Uterus (tissue), 4 donors: ENCODE results near the gene SPIRE1. TPM values are rescaled to one million over a fixed set of nuclear protein-coding genes. Genes with fewer than 3 reads are reported as not detected.
A peak's percentile ranks its signal among the peaks of the same experiment; 100 is the strongest.

ENCODE experiments used
- DNase-seq, 2 donors: peaks; one replicate each; pipeline ENCODE4 v3.0.0-alpha.2; 2019 to 2020
- H3K27ac ChIP-seq, 2 donors: fragments of 200-600 bp; sonication (generic); 1 replicate in 1 of 2; 2 replicates in 1 of 2; pipeline ENCODE4 v1.5.1; 2016 to 2018
- H3K27me3 ChIP-seq, 2 donors: fragments of 200-600 bp; sonication (generic); one replicate each; pipeline ENCODE4 v1.5.1; 2018 to 2019; ENCODE audit warnings: control low read depth in 1 of 2
- H3K36me3 ChIP-seq, 2 donors: fragments of 200-600 bp; sonication (generic); one replicate each; pipeline ENCODE4 v1.5.1; 2019; ENCODE audit warnings: control low read depth in 1 of 2
- H3K4me1 ChIP-seq, 2 donors: fragments of 200-600 bp; sonication (generic); one replicate each; pipeline ENCODE4 v1.5.1; 2018 to 2019; ENCODE audit warnings: control low read depth in 1 of 2
- H3K4me3 ChIP-seq, 2 donors: fragments of 200-600 bp; sonication (generic); 1 replicate in 1 of 2; 2 replicates in 1 of 2; pipeline ENCODE4 v1.5.1; 2018 to 2019; ENCODE audit warnings: mild to moderate bottlenecking in 1 of 2
- H3K9me3 ChIP-seq, 2 donors: fragments of 200-600 bp; sonication (generic); one replicate each; pipeline ENCODE4 v1.5.1; 2019; ENCODE audit warnings: control low read depth in 1 of 2
- POLR2A ChIP-seq, 2 donors: fragments of 450-650 bp; IDR thresholded peaks; one replicate each; pipeline ENCODE4 v1.6.1; 2016; ENCODE audit warnings: antibody characterized with exemption in 2 of 2, mild to moderate bottlenecking in 1 of 2, moderate library complexity in 1 of 2
- intact Hi-C: fragments of 100-400 bp; cut with DNase I; formaldehyde crosslinking; loops from one replicate; pipeline ENCODE4 v1.15.1; 2023; ENCODE audit warnings: low total_unique reads
- total RNA-seq, 4 donors: library from RNA; depleted of rRNA in 3 of 4; stranded (reverse); fragments of >200 nt in 3 of 4; gene quantifications; one replicate each; pipeline versions ENCODE4 v1.1.0 to v1.2.4, GENCODE V29; 2014 to 2023
- TF ChIP-seq, protein P1 (sequence below), 4 experiments: fragments of 200-600 bp in 2 of 4; fragments of 450-650 bp in 2 of 4; sonication (generic) in 2 of 4; IDR thresholded peaks; one replicate each; pipeline ENCODE4 v1.5.1; 2016 to 2019; ENCODE audit warnings: antibody characterized with exemption in 4 of 4, mild to moderate bottlenecking in 2 of 4, moderate library complexity in 1 of 4
- donor health status: DM: yes; HTN: yes; CAD: no.

SPIRE1 gene
- total RNA-seq, 4 donors from 2014 or later: 12.9 to 78.1 (median 27.5) TPM

DNA sequence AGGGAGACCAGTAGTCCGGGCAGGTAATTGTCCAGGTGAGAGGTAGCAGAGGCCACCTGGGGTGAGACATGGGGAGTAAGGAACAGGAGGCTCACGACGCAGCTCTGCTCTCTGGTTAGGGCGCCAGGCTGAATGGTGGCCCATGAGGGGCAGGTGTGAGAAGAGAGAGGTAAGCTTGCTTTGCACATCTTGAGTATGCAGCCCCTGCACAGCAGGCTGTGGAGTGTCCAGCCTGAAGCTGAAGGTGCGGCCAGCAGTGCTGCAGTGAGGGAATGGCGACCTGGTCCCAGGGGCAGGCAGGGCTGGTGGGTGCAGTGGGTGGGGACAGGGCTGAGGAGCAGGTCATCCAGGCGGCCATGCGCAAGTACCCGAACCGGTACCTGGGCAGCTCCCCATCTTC, 234.5 kb downstream of the SPIRE1 start:
- Histone ChIP-seq H3K4me3 (no peak overlapping the region), H3K4me1 (peaks cover 0 to 4% of the 10 kb centered on the region in 2 donors), H3K9me3 (no peaks in the 10 kb centered on the region), H3K27me3 (no peaks in the 10 kb centered on the region), H3K27ac (no peak overlapping the region), H3K36me3 (no peaks in the 10 kb centered on the region)
- DNase-seq: no peak
- TF ChIP-seq POLR2A (IDR thresholded peaks at IDR 0.05): no peak
- TF ChIP-seq, protein P1, sequence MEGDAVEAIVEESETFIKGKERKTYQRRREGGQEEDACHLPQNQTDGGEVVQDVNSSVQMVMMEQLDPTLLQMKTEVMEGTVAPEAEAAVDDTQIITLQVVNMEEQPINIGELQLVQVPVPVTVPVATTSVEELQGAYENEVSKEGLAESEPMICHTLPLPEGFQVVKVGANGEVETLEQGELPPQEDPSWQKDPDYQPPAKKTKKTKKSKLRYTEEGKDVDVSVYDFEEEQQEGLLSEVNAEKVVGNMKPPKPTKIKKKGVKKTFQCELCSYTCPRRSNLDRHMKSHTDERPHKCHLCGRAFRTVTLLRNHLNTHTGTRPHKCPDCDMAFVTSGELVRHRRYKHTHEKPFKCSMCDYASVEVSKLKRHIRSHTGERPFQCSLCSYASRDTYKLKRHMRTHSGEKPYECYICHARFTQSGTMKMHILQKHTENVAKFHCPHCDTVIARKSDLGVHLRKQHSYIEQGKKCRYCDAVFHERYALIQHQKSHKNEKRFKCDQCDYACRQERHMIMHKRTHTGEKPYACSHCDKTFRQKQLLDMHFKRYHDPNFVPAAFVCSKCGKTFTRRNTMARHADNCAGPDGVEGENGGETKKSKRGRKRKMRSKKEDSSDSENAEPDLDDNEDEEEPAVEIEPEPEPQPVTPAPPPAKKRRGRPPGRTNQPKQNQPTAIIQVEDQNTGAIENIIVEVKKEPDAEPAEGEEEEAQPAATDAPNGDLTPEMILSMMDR (IDR thresholded peaks at IDR 0.05): no peak
- intact Hi-C loops: no loop called here

DNA sequence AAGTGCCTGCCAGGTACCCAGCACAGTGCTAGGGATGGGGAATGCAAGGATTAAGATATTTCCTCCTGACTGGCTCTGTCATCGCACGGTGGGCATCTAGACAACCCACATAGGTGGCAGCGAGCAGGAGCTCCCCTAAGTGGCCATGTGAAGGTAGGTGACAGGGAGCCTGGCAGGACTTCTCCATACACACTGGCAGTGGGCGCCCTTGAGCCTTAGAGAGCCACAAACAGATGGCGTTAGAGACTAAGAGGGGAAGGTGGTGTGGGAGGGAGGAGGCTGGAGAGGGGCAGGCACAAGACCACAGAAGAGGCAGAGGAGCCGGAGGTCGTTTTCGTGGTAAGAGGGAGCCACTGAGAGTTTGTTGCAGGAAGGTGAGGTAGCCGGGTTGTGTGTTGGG, 235.0 kb downstream of the SPIRE1 start:
- Histone ChIP-seq H3K36me3 (no peaks in the 10 kb centered on the region), H3K9me3 (no peaks in the 10 kb centered on the region), H3K27ac (no peak overlapping the region), H3K4me3 (no peak overlapping the region), H3K27me3 (no peaks in the 10 kb centered on the region), H3K4me1 (peaks cover 0 to 4% of the 10 kb centered on the region in 2 donors)
- no peak for TF ChIP-seq POLR2A (IDR thresholded peaks at IDR 0.05)
- TF ChIP-seq, protein P1 (IDR thresholded peaks at IDR 0.05): no peak
- DNase-seq: no peak
- intact Hi-C loops: no loop called here

DNA sequence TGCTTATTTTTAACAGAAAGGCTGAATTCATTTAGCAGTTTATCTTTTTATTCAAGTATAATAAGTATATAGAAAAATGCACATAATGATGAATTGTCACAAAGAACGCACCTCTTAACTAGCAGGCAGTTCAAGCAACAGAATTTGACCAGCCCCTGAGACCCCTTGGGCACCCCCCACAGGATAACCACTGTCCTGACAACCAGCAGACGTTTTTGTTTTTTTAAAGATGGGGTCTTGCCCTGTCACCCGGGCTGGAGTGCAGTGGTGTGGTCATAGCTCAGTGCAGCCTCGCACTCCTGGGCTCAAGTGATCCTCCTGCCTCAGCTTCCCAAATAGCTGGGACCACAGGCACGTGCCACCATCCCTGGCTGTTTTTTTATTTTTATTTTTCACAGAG, 236.2 kb downstream of the SPIRE1 start:
- Histone ChIP-seq H3K27me3 (no peaks in the 10 kb centered on the region), H3K27ac (no peak overlapping the region), H3K4me3 (no peak overlapping the region), H3K9me3 (no peaks in the 10 kb centered on the region), H3K36me3 (no peaks in the 10 kb centered on the region), H3K4me1 (peaks cover 0 to 4% of the 10 kb centered on the region in 2 donors)
- DNase-seq: no peak
- no peak for TF ChIP-seq POLR2A (IDR thresholded peaks at IDR 0.05)
- TF ChIP-seq, protein P1 (IDR thresholded peaks at IDR 0.05): no peak
- intact Hi-C loops: no loop called here

DNA sequence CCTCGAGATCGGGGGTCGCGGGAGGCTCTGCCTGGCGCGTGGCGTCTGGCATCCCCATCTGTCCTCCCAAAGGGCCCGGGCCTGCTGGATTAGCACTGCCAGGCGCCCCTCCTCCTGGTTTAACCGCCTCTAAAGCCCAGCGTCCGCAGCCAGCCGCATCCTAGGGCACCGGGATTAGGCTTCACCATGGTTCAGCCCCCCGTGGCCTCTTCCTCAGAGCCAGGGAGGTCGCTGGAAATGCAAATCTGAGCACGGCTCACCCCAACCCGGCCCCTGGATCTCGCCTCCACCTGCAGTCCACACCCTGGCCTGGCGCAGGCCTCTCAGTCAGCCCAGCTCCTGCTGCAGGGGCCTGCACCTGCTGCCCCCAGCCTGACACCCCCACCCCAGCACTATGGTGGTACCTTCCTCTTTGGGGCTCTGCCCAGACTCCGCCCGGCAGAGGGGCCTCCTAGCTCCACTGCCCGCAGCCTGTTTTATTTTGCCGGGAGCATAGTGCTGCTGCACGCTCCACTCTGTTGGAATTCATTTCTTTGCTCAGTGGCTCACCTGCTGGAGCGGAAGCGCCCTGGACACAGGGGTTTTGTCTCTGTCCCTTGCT, 237.0 kb downstream of the SPIRE1 start:
- no peaks in the 10 kb centered on the region for H3K36me3 ChIP-seq
- peak overlapping the region in 1 of 2 donors; percentile 65 for H3K27ac ChIP-seq
- H3K4me1 ChIP-seq: peaks cover 0 to 4% of the 10 kb centered on the region in 2 donors
- intact Hi-C loops: no loop called here
- DNase-seq: peak in 1 of 2 donors; percentile 27
- no peaks in the 10 kb centered on the region for H3K27me3 ChIP-seq
- TF ChIP-seq POLR2A (IDR thresholded peaks at IDR 0.05): no peak
- TF ChIP-seq, protein P1 (IDR thresholded peaks at IDR 0.05): no peak
- H3K9me3 ChIP-seq: no peaks in the 10 kb centered on the region
- peak overlapping the region; percentile 41 to 51 for H3K4me3 ChIP-seq

DNA sequence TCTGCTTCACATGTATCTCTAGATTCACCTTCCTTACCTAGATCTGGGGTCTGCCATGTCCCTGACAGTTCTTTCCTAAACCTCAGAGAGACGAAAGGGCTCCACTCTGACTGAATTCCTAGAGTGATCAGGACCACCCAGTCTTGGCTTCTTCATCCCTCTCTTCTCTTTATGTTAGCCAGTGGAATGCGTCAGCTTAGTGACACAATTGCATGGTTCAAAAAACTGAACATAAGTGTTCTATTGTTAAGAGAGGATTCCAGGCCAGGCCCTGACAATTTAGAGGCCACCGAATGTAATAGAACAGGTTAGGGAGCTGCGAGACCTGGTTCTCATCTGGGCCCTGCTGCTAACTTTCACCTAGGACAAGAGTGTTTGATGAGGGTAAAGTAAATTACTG, 240.2 kb downstream of the SPIRE1 start:
- no peak overlapping the region for H3K27ac ChIP-seq
- H3K27me3 ChIP-seq: no peaks in the 10 kb centered on the region
- no peak for TF ChIP-seq POLR2A (IDR thresholded peaks at IDR 0.05)
- TF ChIP-seq, protein P1 (IDR thresholded peaks at IDR 0.05): no peak
- intact Hi-C loops: no loop called here
- H3K4me1 ChIP-seq: peaks cover 0 to 4% of the 10 kb centered on the region in 2 donors
- no peaks in the 10 kb centered on the region for H3K36me3 ChIP-seq
- H3K9me3 ChIP-seq: no peaks in the 10 kb centered on the region
- DNase-seq: no peak
- H3K4me3 ChIP-seq: no peak overlapping the region
